Stimulated activated effector memory CD8-positive, alpha-beta T cell treated with anti-CD3 and anti-CD28 coated beads, Interleukin-12 subunit alpha, Interleukin-12 subunit beta, amount 100 ng/mL, for 72 hours (primary cell): ENCODE data around the gene ZNF346.
"Not testable (repeated sequence)": the region's sequence is repeated elsewhere in the genome, so short reads cannot be mapped to it uniquely, and the experiment has no call there.

ENCODE experiments used
- ATAC-seq: fragments of 150-1000 bp; cut with Tn5 transposase; 2 replicates; pipeline ENCODE4 v1.10.0; 2021
- DNase-seq, 2 donors: peaks; one replicate each; pipeline ENCODE4 v3.0.0; 2021 to 2022; ENCODE audit warnings: low spot score in 2 of 2
- H3K27ac Mint-ChIP-seq: one replicate; pipeline ENCODE4 v1.8.0; 2022; ENCODE audit warnings: mild to moderate bottlenecking, mixed read lengths
- H3K36me3 Mint-ChIP-seq: one replicate; pipeline ENCODE4 v1.8.0; 2022; ENCODE audit warnings: mild to moderate bottlenecking, mixed read lengths
- H3K4me1 Mint-ChIP-seq: one replicate; pipeline ENCODE4 v1.8.0; 2022; ENCODE audit warnings: mixed read lengths
- H3K4me3 Mint-ChIP-seq: one replicate; pipeline ENCODE4 v1.8.0; 2022; ENCODE audit warnings: mild to moderate bottlenecking, mixed read lengths
- H3K9me3 Mint-ChIP-seq: one replicate; pipeline ENCODE4 v1.8.0; 2022; ENCODE audit warnings: mixed read lengths

Gene ZNF346

GRCh38 chr5:177036443-177036842, 13.9 kb downstream of the ZNF346 start:
- Mint-ChIP-seq H3K4me1 (peaks cover 14% of the 10 kb centered on the region), H3K4me3 (no peak overlapping the region), H3K36me3 (peaks cover 33% of the 10 kb centered on the region), H3K9me3 (peaks cover 3% of the 10 kb centered on the region), H3K27ac (no peak overlapping the region)
- DNase-seq: no peak
- ATAC-seq: no peak

DNA sequence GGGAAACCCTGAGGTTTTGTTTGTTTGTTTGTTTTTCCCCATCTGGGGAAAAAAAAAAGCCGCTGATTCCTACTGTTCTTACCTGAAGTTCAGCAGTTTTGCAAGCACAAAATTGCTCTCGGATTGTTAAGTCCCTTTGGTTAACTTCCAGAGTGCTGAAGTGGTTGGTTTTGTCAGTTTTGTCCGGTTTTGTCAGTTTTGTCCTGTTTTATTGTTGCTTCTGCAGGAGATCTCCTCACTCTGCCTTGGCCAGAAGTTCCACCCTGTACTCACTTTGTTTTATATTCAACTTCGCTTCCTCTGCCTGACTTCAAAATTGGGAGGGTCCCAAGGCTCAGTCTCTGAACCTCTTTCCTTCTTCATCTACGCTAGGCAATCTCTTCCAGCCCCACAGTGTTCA, 14.4 kb downstream of the ZNF346 start:
- Mint-ChIP-seq H3K36me3 (peaks cover 33% of the 10 kb centered on the region), H3K4me1 (peaks cover 10% of the 10 kb centered on the region), H3K27ac (no peak overlapping the region), H3K9me3 (no peaks in the 10 kb centered on the region), H3K4me3 (no peak overlapping the region)
- DNase-seq (no peak), ATAC-seq (no peak)

DNA sequence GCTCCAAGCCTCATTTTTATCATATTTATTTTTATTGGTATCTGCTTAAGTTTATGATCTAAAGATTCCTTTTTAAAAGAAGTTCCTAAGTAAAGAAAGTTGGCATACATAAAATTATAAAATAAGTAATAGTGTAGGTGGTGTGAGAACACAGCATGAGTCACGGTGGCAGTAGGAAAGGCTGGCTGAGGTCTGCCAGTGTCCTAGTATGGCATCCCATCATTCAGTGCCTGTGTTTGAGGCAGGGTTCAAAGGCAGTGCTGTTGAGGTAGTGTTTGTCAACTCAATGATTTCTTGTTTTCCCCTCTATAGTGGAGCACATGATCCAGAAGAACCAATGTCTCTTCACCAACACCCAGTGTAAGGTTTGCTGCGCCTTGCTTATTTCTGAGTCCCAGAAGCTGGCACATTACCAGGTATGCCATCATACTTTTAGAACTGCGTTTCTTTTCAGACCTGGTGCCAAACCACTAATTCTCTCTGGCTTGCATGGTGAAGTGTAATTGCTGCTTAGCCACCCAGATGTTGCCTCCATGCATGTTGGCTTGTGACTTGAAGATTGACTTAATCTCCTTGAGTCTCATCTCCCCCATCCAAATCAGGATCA, 18.4 kb downstream of the ZNF346 start:
- Mint-ChIP-seq H3K4me1 (peaks cover 7% of the 10 kb centered on the region), H3K36me3 (peaks cover 50% of the 10 kb centered on the region), H3K4me3 (no peak overlapping the region), H3K27ac (no peak overlapping the region), H3K9me3 (no peaks in the 10 kb centered on the region)
- ATAC-seq (no peak), DNase-seq (no peak)

GRCh38 chr5:177041936-177042335, 19.4 kb downstream of the ZNF346 start:
- Mint-ChIP-seq H3K36me3 (peaks cover 60% of the 10 kb centered on the region), H3K4me3 (no peak overlapping the region), H3K9me3 (no peaks in the 10 kb centered on the region), H3K27ac (peak overlapping the region; percentile 13), H3K4me1 (no peaks in the 10 kb centered on the region)
- DNase-seq: no peak
- no peak for ATAC-seq

DNA sequence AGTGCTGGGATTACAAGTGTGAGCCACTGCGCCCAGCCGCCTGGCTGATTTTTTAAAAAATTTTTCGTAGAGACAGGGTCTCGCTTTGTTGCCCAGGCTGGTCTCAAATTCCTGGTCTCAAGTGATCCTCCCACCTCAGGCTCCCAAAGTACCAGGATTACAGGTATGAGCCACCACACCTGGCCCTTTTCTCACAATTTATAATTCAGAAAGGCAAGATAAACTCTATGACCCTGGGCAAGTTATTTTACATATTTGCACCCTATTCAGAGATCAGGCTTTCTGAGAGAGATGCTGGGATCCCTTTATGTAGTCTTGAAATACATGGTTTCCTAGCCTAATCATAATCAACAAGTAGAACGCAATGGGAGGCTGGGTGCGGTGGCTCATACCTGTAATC, 20.6 kb downstream of the ZNF346 start:
- Mint-ChIP-seq H3K9me3 (no peaks in the 10 kb centered on the region), H3K36me3 (peaks cover 72% of the 10 kb centered on the region), H3K27ac (no peak overlapping the region), H3K4me1 (no peaks in the 10 kb centered on the region), H3K4me3 (no peak overlapping the region)
- no peak for ATAC-seq
- DNase-seq: no peak

GRCh38 chr5:177043958-177044357, 21.5 kb downstream of the ZNF346 start:
- H3K27ac Mint-ChIP-seq: peak overlapping the region; percentile 39
- no peak overlapping the region for H3K4me3 Mint-ChIP-seq
- DNase-seq (no peak), ATAC-seq (no peak)
- H3K4me1 Mint-ChIP-seq: no peaks in the 10 kb centered on the region
- H3K9me3 Mint-ChIP-seq: no peaks in the 10 kb centered on the region
- H3K36me3 Mint-ChIP-seq: peaks cover 80% of the 10 kb centered on the region

GRCh38 chr5:177044641-177045040, 22.1 kb downstream of the ZNF346 start:
- no peaks in the 10 kb centered on the region for H3K4me1 Mint-ChIP-seq
- H3K36me3 Mint-ChIP-seq: peaks cover 87% of the 10 kb centered on the region
- DNase-seq (no peak), ATAC-seq (no peak)
- no peaks in the 10 kb centered on the region for H3K9me3 Mint-ChIP-seq
- no peak overlapping the region for H3K4me3 Mint-ChIP-seq
- H3K27ac Mint-ChIP-seq: peak overlapping the region; percentile 39

DNA sequence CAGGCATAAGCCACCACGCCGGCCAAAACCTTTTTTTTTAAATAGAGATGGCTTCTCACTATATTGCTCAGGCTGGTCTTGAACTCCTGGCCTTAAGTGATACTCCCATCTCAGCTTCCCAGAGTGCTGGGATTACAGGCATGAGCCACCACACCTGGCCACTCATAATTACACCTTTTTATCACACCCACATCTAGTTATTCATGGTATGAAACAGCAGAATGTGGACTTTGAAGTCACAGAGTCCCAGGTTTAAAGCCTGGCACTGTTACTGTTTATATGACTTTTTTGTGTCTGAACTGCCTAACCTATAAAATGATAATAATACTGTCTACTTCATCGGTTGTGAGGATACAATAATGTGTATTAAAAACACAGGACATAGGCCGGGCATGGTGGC, 23.1 kb downstream of the ZNF346 start:
- no peak for ATAC-seq
- no peak overlapping the region for H3K27ac Mint-ChIP-seq
- H3K36me3 Mint-ChIP-seq: peaks cover 97% of the 10 kb centered on the region
- H3K4me1 Mint-ChIP-seq: no peaks in the 10 kb centered on the region
- H3K9me3 Mint-ChIP-seq: no peaks in the 10 kb centered on the region
- no peak overlapping the region for H3K4me3 Mint-ChIP-seq
- no peak for DNase-seq

DNA sequence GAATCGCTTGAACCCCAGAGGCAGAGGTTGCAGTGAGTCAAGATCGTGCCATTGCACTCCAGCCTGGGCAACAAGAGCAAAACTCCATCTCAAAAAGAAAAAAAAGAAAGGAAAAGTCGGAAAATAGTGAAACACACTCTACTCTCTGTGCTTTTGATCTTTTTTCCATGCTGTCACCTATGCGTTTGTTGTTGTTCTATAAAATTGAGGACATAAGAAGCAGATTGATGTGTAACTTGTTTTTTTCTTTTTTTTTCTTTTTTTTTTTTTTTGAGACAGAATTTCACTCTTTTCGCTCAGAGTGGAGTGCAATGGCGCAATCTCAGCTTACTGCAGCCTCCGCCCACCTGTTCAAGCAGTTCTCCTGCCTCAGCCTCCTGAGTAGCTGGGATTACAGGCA, 26.0 kb downstream of the ZNF346 start:
- not testable (repeated sequence) for ATAC-seq

DNA sequence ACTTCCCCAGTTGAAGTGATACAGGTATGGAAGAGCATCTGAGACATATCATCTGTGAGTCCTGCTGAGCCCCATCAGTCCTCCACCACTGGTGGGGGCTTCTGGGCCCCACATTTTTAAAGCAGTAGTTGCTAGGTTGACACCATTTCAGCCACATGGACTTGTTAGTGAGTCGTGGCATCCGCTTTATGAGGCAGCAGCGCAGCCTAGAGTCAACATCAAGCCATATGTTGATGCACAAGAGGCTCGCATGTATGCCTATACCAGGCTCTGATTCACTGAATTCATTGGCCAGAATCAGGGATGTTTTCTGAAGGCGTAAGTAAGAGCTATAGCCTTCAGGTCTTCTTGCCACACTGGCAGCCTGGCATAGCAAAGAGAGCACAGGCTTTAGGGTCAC, 26.8 kb downstream of the ZNF346 start:
- H3K4me3 Mint-ChIP-seq: no peak overlapping the region
- ATAC-seq (no peak), DNase-seq (no peak)
- H3K9me3 Mint-ChIP-seq: no peaks in the 10 kb centered on the region
- H3K36me3 Mint-ChIP-seq: peaks cover 97% of the 10 kb centered on the region
- no peaks in the 10 kb centered on the region for H3K4me1 Mint-ChIP-seq
- H3K27ac Mint-ChIP-seq: no peak overlapping the region

More for the DNA sequence above, 26.0 kb downstream of the ZNF346 start:
- H3K4me1 Mint-ChIP-seq, H3K9me3 Mint-ChIP-seq, H3K4me3 Mint-ChIP-seq, H3K27ac Mint-ChIP-seq, DNase-seq: not testable (repeated sequence)
- H3K36me3 Mint-ChIP-seq: peaks cover 100% of the 10 kb centered on the region

GRCh38 chr5:177064500-177065277, 42.2 kb downstream of the ZNF346 start:
- no peak overlapping the region for H3K27ac Mint-ChIP-seq
- H3K4me1 Mint-ChIP-seq: no peaks in the 10 kb centered on the region
- DNase-seq: no peak
- H3K4me3 Mint-ChIP-seq: no peak overlapping the region
- no peaks in the 10 kb centered on the region for H3K9me3 Mint-ChIP-seq
- H3K36me3 Mint-ChIP-seq: peaks cover 52% of the 10 kb centered on the region
- ATAC-seq: no peak

DNA sequence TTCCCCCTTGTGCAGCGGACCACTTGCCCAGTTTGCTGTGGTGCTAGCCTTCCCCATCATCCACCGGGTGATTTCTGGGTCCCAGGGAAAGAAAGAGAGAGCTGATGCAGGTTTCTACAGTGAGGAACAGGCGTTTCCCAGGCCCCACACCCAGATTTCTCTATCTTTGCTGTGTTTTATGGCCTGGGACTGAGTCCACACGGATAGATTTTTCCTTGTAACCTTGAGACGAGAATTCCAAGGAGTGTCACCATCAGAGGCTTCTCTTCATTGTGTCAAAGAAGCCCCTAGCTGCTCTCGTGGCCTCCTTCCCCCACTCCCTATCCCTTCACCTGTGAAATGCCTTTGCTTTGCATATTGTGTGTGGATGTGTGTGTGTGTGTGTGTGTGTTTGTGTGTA, 43.0 kb downstream of the ZNF346 start:
- ATAC-seq (no peak), DNase-seq (no peak)
- H3K9me3 Mint-ChIP-seq: no peaks in the 10 kb centered on the region
- peaks cover 49% of the 10 kb centered on the region for H3K36me3 Mint-ChIP-seq
- no peak overlapping the region for H3K4me3 Mint-ChIP-seq
- H3K27ac Mint-ChIP-seq: no peak overlapping the region
- no peaks in the 10 kb centered on the region for H3K4me1 Mint-ChIP-seq

GRCh38 chr5:177066224-177066623, 43.7 kb downstream of the ZNF346 start:
- Mint-ChIP-seq H3K36me3 (peaks cover 46% of the 10 kb centered on the region), H3K9me3 (no peaks in the 10 kb centered on the region), H3K27ac (no peak overlapping the region), H3K4me3 (no peak overlapping the region), H3K4me1 (no peaks in the 10 kb centered on the region)
- DNase-seq (no peak), ATAC-seq (no peak)

DNA sequence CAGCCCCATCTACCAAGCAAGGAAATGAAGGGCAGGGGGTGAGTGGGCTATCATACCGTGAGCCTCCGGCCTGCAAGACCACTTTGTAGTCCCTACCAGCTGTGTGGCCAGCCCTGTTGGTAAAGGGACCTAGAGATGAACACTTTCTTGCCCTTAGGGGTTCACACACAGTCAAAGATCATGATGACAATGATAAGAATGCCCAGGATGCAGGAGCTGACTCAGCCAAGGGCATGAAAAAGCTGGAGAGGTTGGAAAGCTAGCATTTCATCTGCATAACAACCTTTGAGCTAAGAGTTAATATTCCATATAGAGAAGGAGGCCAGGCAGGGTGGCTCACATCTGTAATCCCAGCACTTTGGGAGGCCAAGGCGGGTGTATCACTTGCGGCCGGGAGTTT, 45.0 kb downstream of the ZNF346 start:
- H3K27ac Mint-ChIP-seq: no peak overlapping the region
- DNase-seq (no peak), ATAC-seq (no peak)
- H3K9me3 Mint-ChIP-seq: no peaks in the 10 kb centered on the region
- H3K4me3 Mint-ChIP-seq: no peak overlapping the region
- peaks cover 39% of the 10 kb centered on the region for H3K36me3 Mint-ChIP-seq
- H3K4me1 Mint-ChIP-seq: peaks cover 6% of the 10 kb centered on the region

DNA sequence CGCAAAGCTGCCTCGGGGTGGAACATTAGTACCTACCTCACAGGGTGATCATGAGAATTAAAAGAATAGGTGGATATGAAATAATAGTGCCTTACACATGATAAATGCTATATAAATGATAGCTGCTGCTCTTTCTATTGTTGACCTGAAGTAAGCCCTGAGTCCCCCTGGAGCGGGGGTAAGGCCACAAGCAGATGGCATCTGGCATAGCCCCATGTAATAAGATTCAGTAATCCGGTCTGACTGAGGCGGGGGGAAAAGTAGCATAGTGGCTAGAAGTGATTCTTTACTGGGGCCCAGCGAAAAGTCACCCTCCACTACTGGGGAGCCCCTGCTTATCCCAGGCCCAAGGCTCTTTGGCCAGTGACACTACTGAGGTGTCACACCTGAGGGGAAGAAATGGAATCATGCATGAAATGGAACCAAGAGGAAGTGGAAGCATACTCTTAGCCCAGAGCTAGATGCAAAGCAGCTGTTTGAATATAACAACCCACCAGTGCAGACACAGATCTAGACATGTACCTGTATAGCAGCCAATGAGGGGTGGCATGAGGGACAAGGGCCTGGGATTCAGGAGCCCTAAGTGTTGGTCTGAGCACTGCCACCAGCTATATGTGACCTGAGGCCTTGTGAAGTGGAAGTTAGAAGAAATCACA, 48.2 kb downstream of the ZNF346 start:
- ATAC-seq (no peak), DNase-seq (no peak)
- no peak overlapping the region for H3K27ac Mint-ChIP-seq
- peaks cover 23% of the 10 kb centered on the region for H3K36me3 Mint-ChIP-seq
- H3K9me3 Mint-ChIP-seq: no peaks in the 10 kb centered on the region
- H3K4me3 Mint-ChIP-seq: no peak overlapping the region
- peaks cover 6% of the 10 kb centered on the region for H3K4me1 Mint-ChIP-seq
